ENCODE results near the gene UBE2J2.

UBE2J2 gene

GRCh38 chr1:1292851-1293250, 19.2 kb upstream of the UBE2J2 start:
- Histone ChIP-seq H3K9me3 (ENCODE audit: control insufficient read depth, insufficient read depth, low read length) (no peaks in the 10 kb centered on the region; the same call in 1 of the 2 replicates), H3F3A (ENCODE audit: control insufficient read depth, insufficient read depth) (no peaks in the 10 kb centered on the region), H3K4me3 (ENCODE audit: low read length) (no peak overlapping the region), H3K79me2 (ENCODE audit: control insufficient read depth, low read length) (no peaks in the 10 kb centered on the region), H3K4me1 (ENCODE audit: control insufficient read depth, low read length) (no peaks in the 10 kb centered on the region), H3K36me3 (ENCODE audit: control insufficient read depth, low read length) (no peaks in the 10 kb centered on the region), H3K9me2 (replicated peaks; ENCODE audit: control insufficient read depth, low read length) (no peaks in the 10 kb centered on the region), H3K27ac (ENCODE audit: low read depth, low read length) (no peak overlapping the region), H4K20me1 (ENCODE audit: control insufficient read depth, insufficient read depth, low read depth, low read length) (no peaks in the 10 kb centered on the region), H3K4me2 (ENCODE audit: low read length) (no peak overlapping the region), H3K27me3 (ENCODE audit: control insufficient read depth, low read length) (no peaks in the 10 kb centered on the region)
- no peak for TF ChIP-seq CTCF (IDR thresholded peaks at IDR 0.05; ENCODE audit: low read depth, low read length, poor library complexity, severe bottlenecking)
- no peak for TF ChIP-seq EZH2phosphoT487 (IDR thresholded peaks at IDR 0.05; ENCODE audit: borderline replicate concordance, low read length)

GRCh38 chr1:1292442-1292779, 18.8 kb upstream of the UBE2J2 start:
- Histone ChIP-seq H3K4me2 (ENCODE audit: low read length) (no peak overlapping the region), H3K36me3 (ENCODE audit: control insufficient read depth, low read length) (no peaks in the 10 kb centered on the region), H3K4me1 (ENCODE audit: control insufficient read depth, low read length) (no peaks in the 10 kb centered on the region)

GRCh38 chr1:1291548-1292441, 18.1 kb upstream of the UBE2J2 start:
- H4K20me1 ChIP-seq (ENCODE audit: control insufficient read depth, insufficient read depth, low read depth, low read length), result no peaks in the 10 kb centered on the region
- H3K9me2 ChIP-seq (replicated peaks; ENCODE audit: control insufficient read depth, low read length), result no peaks in the 10 kb centered on the region
- no peaks in the 10 kb centered on the region for H3K4me1 ChIP-seq (ENCODE audit: control insufficient read depth, low read length)
- no peaks in the 10 kb centered on the region for H3K36me3 ChIP-seq (ENCODE audit: control insufficient read depth, low read length)
- TF ChIP-seq EZH2phosphoT487 (IDR thresholded peaks at IDR 0.05; ENCODE audit: borderline replicate concordance, low read length), result no peak
- peak; percentile 73 for TF ChIP-seq CTCF (IDR thresholded peaks at IDR 0.05; ENCODE audit: low read depth, low read length, poor library complexity, severe bottlenecking)
- no peaks in the 10 kb centered on the region for H3K27me3 ChIP-seq (ENCODE audit: control insufficient read depth, low read length)
- H3K27ac ChIP-seq (ENCODE audit: low read depth, low read length), result no peak overlapping the region
- H3K9me3 ChIP-seq (ENCODE audit: control insufficient read depth, insufficient read depth, low read length), result no peaks in the 10 kb centered on the region; the same call in 1 of the 2 replicates
- no peak overlapping the region for H3K4me3 ChIP-seq (ENCODE audit: low read length)
- H3K4me2 ChIP-seq (ENCODE audit: low read length), result no peak overlapping the region
- H3K79me2 ChIP-seq (ENCODE audit: control insufficient read depth, low read length), result no peaks in the 10 kb centered on the region
- H3F3A ChIP-seq (ENCODE audit: control insufficient read depth, insufficient read depth), result no peaks in the 10 kb centered on the region

More at GRCh38 chr1:1292442-1292779, 18.8 kb upstream of the UBE2J2 start:
- H3K27me3 ChIP-seq (ENCODE audit: control insufficient read depth, low read length), result no peaks in the 10 kb centered on the region
- TF ChIP-seq CTCF (IDR thresholded peaks at IDR 0.05; ENCODE audit: low read depth, low read length, poor library complexity, severe bottlenecking) (no peak), EZH2phosphoT487 (IDR thresholded peaks at IDR 0.05; ENCODE audit: borderline replicate concordance, low read length) (no peak)
- H3K9me3 ChIP-seq (ENCODE audit: control insufficient read depth, insufficient read depth, low read length), result no peaks in the 10 kb centered on the region; the same call in 1 of the 2 replicates
- H4K20me1 ChIP-seq (ENCODE audit: control insufficient read depth, insufficient read depth, low read depth, low read length), result no peaks in the 10 kb centered on the region
- H3K4me3 ChIP-seq (ENCODE audit: low read length), result no peak overlapping the region
- H3K27ac ChIP-seq (ENCODE audit: low read depth, low read length), result no peak overlapping the region
- no peaks in the 10 kb centered on the region for H3K79me2 ChIP-seq (ENCODE audit: control insufficient read depth, low read length)
- H3K9me2 ChIP-seq (replicated peaks; ENCODE audit: control insufficient read depth, low read length), result no peaks in the 10 kb centered on the region
- H3F3A ChIP-seq (ENCODE audit: control insufficient read depth, insufficient read depth), result no peaks in the 10 kb centered on the region
